Naive B cell (primary cell): ENCODE measurements around the gene CHST1. TPM values are rescaled to one million over a fixed set of nuclear protein-coding genes. Genes with fewer than 3 reads are reported as not detected.

Experiments
- ATAC-seq, 2 donors: fragments of 150-1000 bp; cut with Tn5 transposase; 2 replicates each; pipeline ENCODE4 v1.10.0; 2021; ENCODE audit warnings: low read depth in 2 of 2, mild to moderate bottlenecking in 2 of 2, moderate library complexity in 2 of 2
- DNase-seq: peaks from one replicate; pipeline ENCODE4 v3.0.0; 2022
- H3K27ac Mint-ChIP-seq, 6 donors: one replicate each; pipeline ENCODE4 v1.8.0; 2020 to 2022; ENCODE audit warnings: mild to moderate bottlenecking in 6 of 6, mixed read lengths in 6 of 6, moderate library complexity in 5 of 6, inconsistent platforms in 2 of 6
- H3K27me3 Mint-ChIP-seq, 3 donors: one replicate each; pipeline ENCODE4 v1.8.0; 2021 to 2022; ENCODE audit warnings: mixed read lengths in 3 of 3, mild to moderate bottlenecking in 1 of 3
- H3K36me3 Mint-ChIP-seq, 2 donors: one replicate each; pipeline ENCODE4 v1.8.0; 2020 to 2022; ENCODE audit warnings: mixed read lengths in 2 of 2, inconsistent platforms in 1 of 2, mild to moderate bottlenecking in 1 of 2
- H3K4me1 Mint-ChIP-seq, 3 donors: one replicate each; pipeline ENCODE4 v1.8.0; 2020 to 2022; ENCODE audit warnings: mixed read lengths in 3 of 3, inconsistent platforms in 1 of 3, mild to moderate bottlenecking in 1 of 3, moderate library complexity in 1 of 3
- H3K4me3 Mint-ChIP-seq, 8 donors: one replicate each; pipeline ENCODE4 v1.8.0; 2020 to 2022; ENCODE audit warnings: mild to moderate bottlenecking in 8 of 8, mixed read lengths in 8 of 8, moderate library complexity in 8 of 8, inconsistent platforms in 2 of 8
- H3K9me3 Mint-ChIP-seq, 7 donors: one replicate each; pipeline ENCODE4 v1.8.0; 2020 to 2022; ENCODE audit warnings: mixed read lengths in 7 of 7, mild to moderate bottlenecking in 5 of 7, inconsistent platforms in 2 of 7, moderate library complexity in 1 of 7
- polyA plus RNA-seq, 6 donors: library from polyadenylated mRNA; unstranded; fragments of 300-500 nt; fragmentation: Illumina TruSeq; gene quantifications; one replicate each; pipeline ENCODE4 v1.2.3, GENCODE V29; 2021; ENCODE audit warnings: low read depth in 6 of 6

CHST1 gene
- polyA plus RNA-seq, 6 donors from 2014 or later, result not detected

GRCh38 chr11:45660729-45661438 lies 4.5 kb downstream of the CHST1 start:
- H3K27me3 Mint-ChIP-seq, result peaks cover 48 to 70% (median 65%) of the 10 kb centered on the region in 3 donors
- H3K4me3 Mint-ChIP-seq, result peak overlapping the region in 1 of 8 donors; percentile 1
- peaks cover 2 to 10% (median 2%) of the 10 kb centered on the region in 3 donors for H3K4me1 Mint-ChIP-seq
- ATAC-seq (no peak), DNase-seq (no peak)
- H3K9me3 Mint-ChIP-seq, result no peaks in the 10 kb centered on the region
- H3K27ac Mint-ChIP-seq, result no peak overlapping the region
- H3K36me3 Mint-ChIP-seq, result no peaks in the 10 kb centered on the region

- Mint-ChIP-seq H3K36me3 (no peaks in the 10 kb centered on the region), H3K27ac (peak overlapping the region in 1 of 6 donors; percentile 37), H3K4me1 (peaks cover 0 to 9% (median 4%) of the 10 kb centered on the region in 3 donors), H3K4me3 (peak overlapping the region in 1 of 8 donors; percentile 42), H3K9me3 (no peaks in the 10 kb centered on the region), H3K27me3 (peaks cover 54 to 76% (median 65%) of the 10 kb centered on the region in 3 donors)
- no peak for ATAC-seq
- DNase-seq, result no peak
Observed at GRCh38 chr11:45659818-45660160, 5.6 kb downstream of the CHST1 start.

GRCh38 chr11:45659031-45659817 lies 6.2 kb downstream of the CHST1 start:
- H3K27me3 Mint-ChIP-seq, result peaks cover 54 to 76% (median 65%) of the 10 kb centered on the region in 3 donors
- DNase-seq (no peak), ATAC-seq (no peak)
- peaks cover 0 to 9% (median 4%) of the 10 kb centered on the region in 3 donors for H3K4me1 Mint-ChIP-seq
- H3K36me3 Mint-ChIP-seq, result no peaks in the 10 kb centered on the region
- no peaks in the 10 kb centered on the region for H3K9me3 Mint-ChIP-seq
- peak overlapping the region in 1 of 8 donors; percentile 42 for H3K4me3 Mint-ChIP-seq
- H3K27ac Mint-ChIP-seq, result no peak overlapping the region

GRCh38 chr11:45658292-45658991 lies 7.0 kb downstream of the CHST1 start:
- no peak overlapping the region for H3K4me3 Mint-ChIP-seq
- H3K27ac Mint-ChIP-seq, result no peak overlapping the region
- H3K36me3 Mint-ChIP-seq, result no peaks in the 10 kb centered on the region
- ATAC-seq (no peak), DNase-seq (no peak)
- no peaks in the 10 kb centered on the region for H3K9me3 Mint-ChIP-seq
- peaks cover 0 to 5% (median 4%) of the 10 kb centered on the region in 3 donors for H3K4me1 Mint-ChIP-seq
- peaks cover 54 to 78% (median 65%) of the 10 kb centered on the region in 3 donors for H3K27me3 Mint-ChIP-seq

- DNase-seq (no peak), ATAC-seq (no peak)
- Mint-ChIP-seq H3K27me3 (peaks cover 51 to 78% (median 65%) of the 10 kb centered on the region in 3 donors), H3K27ac (no peak overlapping the region), H3K4me3 (no peak overlapping the region), H3K4me1 (peaks cover 0 to 4% (median 2%) of the 10 kb centered on the region in 3 donors), H3K9me3 (no peaks in the 10 kb centered on the region), H3K36me3 (no peaks in the 10 kb centered on the region)
Observed at GRCh38 chr11:45657496-45658260, 7.7 kb downstream of the CHST1 start.

- DNase-seq (no peak), ATAC-seq (no peak)
- Mint-ChIP-seq H3K36me3 (no peaks in the 10 kb centered on the region), H3K9me3 (no peaks in the 10 kb centered on the region), H3K4me1 (peaks cover 0 to 4% (median 2%) of the 10 kb centered on the region in 3 donors), H3K27ac (no peak overlapping the region), H3K4me3 (peak overlapping the region in 1 of 8 donors; percentile 52), H3K27me3 (peaks cover 44 to 69% (median 64%) of the 10 kb centered on the region in 3 donors)
Observed at GRCh38 chr11:45655831-45656230, 9.6 kb downstream of the CHST1 start.

- DNase-seq, result peak; percentile 12
- Mint-ChIP-seq H3K9me3 (peaks cover 0 to 2% (median 0%) of the 10 kb centered on the region in 7 donors), H3K4me3 (peak overlapping the region in 1 of 8 donors; percentile 52), H3K27me3 (peaks cover 40 to 69% (median 64%) of the 10 kb centered on the region in 3 donors), H3K27ac (no peak overlapping the region), H3K4me1 (peaks cover 0 to 4% (median 2%) of the 10 kb centered on the region in 3 donors), H3K36me3 (no peaks in the 10 kb centered on the region)
- peak in 1 of 2 donors; percentile 33 for ATAC-seq
Observed at GRCh38 chr11:45655347-45655756, 10.1 kb downstream of the CHST1 start.

- Mint-ChIP-seq H3K27me3 (peaks cover 36 to 69% (median 64%) of the 10 kb centered on the region in 3 donors), H3K36me3 (no peaks in the 10 kb centered on the region), H3K4me3 (no peak overlapping the region), H3K27ac (no peak overlapping the region), H3K9me3 (peaks cover 0 to 3% (median 0%) of the 10 kb centered on the region in 7 donors), H3K4me1 (peaks cover 0 to 4% (median 2%) of the 10 kb centered on the region in 3 donors)
- no peak for DNase-seq
- ATAC-seq, result no peak
Observed at GRCh38 chr11:45655012-45655283, 10.5 kb downstream of the CHST1 start.

GRCh38 chr11:45654231-45655011 lies 11.0 kb downstream of the CHST1 start:
- H3K4me3 Mint-ChIP-seq, result no peak overlapping the region
- DNase-seq (no peak), ATAC-seq (no peak)
- peaks cover 31 to 63% (median 61%) of the 10 kb centered on the region in 3 donors for H3K27me3 Mint-ChIP-seq
- H3K9me3 Mint-ChIP-seq, result peaks cover 0 to 3% (median 0%) of the 10 kb centered on the region in 7 donors
- no peaks in the 10 kb centered on the region for H3K36me3 Mint-ChIP-seq
- H3K27ac Mint-ChIP-seq, result no peak overlapping the region
- H3K4me1 Mint-ChIP-seq, result peaks cover 0 to 4% (median 2%) of the 10 kb centered on the region in 3 donors

GRCh38 chr11:45653277-45653676 lies 12.1 kb downstream of the CHST1 start:
- no peak for ATAC-seq
- Mint-ChIP-seq H3K36me3 (no peaks in the 10 kb centered on the region), H3K27ac (no peak overlapping the region), H3K27me3 (peaks cover 31 to 59% (median 56%) of the 10 kb centered on the region in 3 donors), H3K4me3 (no peak overlapping the region), H3K9me3 (peaks cover 0 to 3% (median 0%) of the 10 kb centered on the region in 7 donors), H3K4me1 (peaks cover 0 to 4% (median 2%) of the 10 kb centered on the region in 3 donors)
- DNase-seq, result no peak

- H3K9me3 Mint-ChIP-seq, result peaks cover 0 to 3% (median 0%) of the 10 kb centered on the region in 7 donors
- H3K4me3 Mint-ChIP-seq, result no peak overlapping the region
- peaks cover 27 to 56% (median 56%) of the 10 kb centered on the region in 3 donors for H3K27me3 Mint-ChIP-seq
- H3K4me1 Mint-ChIP-seq, result peaks cover 0 to 4% (median 0%) of the 10 kb centered on the region in 3 donors
- H3K36me3 Mint-ChIP-seq, result no peaks in the 10 kb centered on the region
- DNase-seq (no peak), ATAC-seq (no peak)
- H3K27ac Mint-ChIP-seq, result no peak overlapping the region
Observed at GRCh38 chr11:45652781-45653180, 12.6 kb downstream of the CHST1 start.
